H7 (cell line): Measurements from ENCODE around the gene CHCHD6. TPM values are rescaled to one million over a fixed set of nuclear protein-coding genes. Genes with fewer than 3 reads are reported as not detected.

Source experiments
- DNase-seq: peaks from one replicate; pipeline ENCODE4 v3.0.0; 2012
- H3K27me3 ChIP-seq: 2 replicates; pipeline ENCODE4 v1.6.0; 2011; ENCODE audit warnings: mild to moderate bottlenecking, low read length; ENCODE audit not compliant: control insufficient read depth, insufficient read depth
- H3K36me3 ChIP-seq: replicated peaks from 2 replicates; pipeline ENCODE4 v1.5.1; 2011; ENCODE audit warnings: low read length; ENCODE audit not compliant: control insufficient read depth, insufficient read depth
- H3K4me3 ChIP-seq: 2 replicates; pipeline ENCODE4 v1.5.1; 2011; ENCODE audit warnings: low read depth, mild to moderate bottlenecking, control low read depth, low read length, moderate library complexity; ENCODE audit not compliant: insufficient read depth
- total RNA-seq: library from RNA; depleted of rRNA; stranded (reverse); fragments of >200 nt; shearing (Covaris generic); gene quantifications from 2 replicates; pipeline ENCODE4 v1.2.3, GENCODE V29; 2014

CHCHD6 gene
- total RNA-seq, 1 experiment from 2014 or later = 19.5 TPM

GRCh38 chr3:126750756-126751121, 46.7 kb downstream of the CHCHD6 start:
- no peaks in the 10 kb centered on the region for H3K27me3 ChIP-seq
- no peak overlapping the region for H3K4me3 ChIP-seq
- DNase-seq = no peak
- H3K36me3 ChIP-seq = peaks cover 2% of the 10 kb centered on the region; the same call in 1 of the 2 replicates

- DNase-seq = no peak
- no peak overlapping the region for H3K4me3 ChIP-seq
- no peaks in the 10 kb centered on the region for H3K27me3 ChIP-seq
- H3K36me3 ChIP-seq = peaks cover 2% of the 10 kb centered on the region; the same call in 1 of the 2 replicates
These were observed 47.7 kb downstream of the CHCHD6 start for GRCh38 chr3:126751611-126752302.

- Histone ChIP-seq H3K36me3 (peaks cover 2% of the 10 kb centered on the region; the same call in 1 of the 2 replicates), H3K27me3 (no peaks in the 10 kb centered on the region), H3K4me3 (no peak overlapping the region)
These were observed 48.5 kb downstream of the CHCHD6 start for GRCh38 chr3:126752303-126753190.

GRCh38 chr3:126753191-126754160, 49.4 kb downstream of the CHCHD6 start:
- DNase-seq = no peak
- H3K27me3 ChIP-seq = no peaks in the 10 kb centered on the region
- peaks cover 2% of the 10 kb centered on the region; the same call in 1 of the 2 replicates for H3K36me3 ChIP-seq
- no peak overlapping the region for H3K4me3 ChIP-seq

More at GRCh38 chr3:126752303-126753190, 48.5 kb downstream of the CHCHD6 start:
- peak; percentile 85 for DNase-seq

GRCh38 chr3:126755866-126756265, 51.8 kb downstream of the CHCHD6 start:
- no peak for DNase-seq
- H3K36me3 ChIP-seq = peaks cover 2% of the 10 kb centered on the region; the same call in 1 of the 2 replicates
- H3K27me3 ChIP-seq = no peaks in the 10 kb centered on the region
- no peak overlapping the region for H3K4me3 ChIP-seq

- H3K4me3 ChIP-seq = no peak overlapping the region
- peaks cover 2% of the 10 kb centered on the region; the same call in 1 of the 2 replicates for H3K36me3 ChIP-seq
- no peaks in the 10 kb centered on the region for H3K27me3 ChIP-seq
- DNase-seq = no peak
These were observed 54.0 kb downstream of the CHCHD6 start for GRCh38 chr3:126758026-126758425.

GRCh38 chr3:126758882-126759281, 54.8 kb downstream of the CHCHD6 start:
- Histone ChIP-seq H3K27me3 (no peaks in the 10 kb centered on the region), H3K4me3 (no peak overlapping the region), H3K36me3 (peaks cover 2% of the 10 kb centered on the region; the same call in 1 of the 2 replicates)
- no peak for DNase-seq

GRCh38 chr3:126760541-126760940, 56.5 kb downstream of the CHCHD6 start:
- H3K36me3 ChIP-seq = no peaks in the 10 kb centered on the region
- no peaks in the 10 kb centered on the region for H3K27me3 ChIP-seq
- no peak overlapping the region for H3K4me3 ChIP-seq
- no peak for DNase-seq

- no peak for DNase-seq
- no peaks in the 10 kb centered on the region for H3K27me3 ChIP-seq
- H3K4me3 ChIP-seq = no peak overlapping the region
- H3K36me3 ChIP-seq = no peaks in the 10 kb centered on the region
These were observed 59.0 kb downstream of the CHCHD6 start for GRCh38 chr3:126763035-126763434.

- no peaks in the 10 kb centered on the region for H3K27me3 ChIP-seq
- H3K4me3 ChIP-seq = no peak overlapping the region
- no peak for DNase-seq
- H3K36me3 ChIP-seq = no peaks in the 10 kb centered on the region
These were observed 61.4 kb downstream of the CHCHD6 start for GRCh38 chr3:126765187-126766069.

GRCh38 chr3:126766653-126767052, 62.6 kb downstream of the CHCHD6 start:
- DNase-seq = no peak
- H3K27me3 ChIP-seq = no peaks in the 10 kb centered on the region
- H3K36me3 ChIP-seq = no peaks in the 10 kb centered on the region
- no peak overlapping the region for H3K4me3 ChIP-seq

GRCh38 chr3:126768903-126769302, 64.9 kb downstream of the CHCHD6 start:
- no peaks in the 10 kb centered on the region for H3K36me3 ChIP-seq
- no peak for DNase-seq
- no peak overlapping the region for H3K4me3 ChIP-seq
- no peaks in the 10 kb centered on the region for H3K27me3 ChIP-seq

- no peaks in the 10 kb centered on the region for H3K36me3 ChIP-seq
- no peaks in the 10 kb centered on the region for H3K27me3 ChIP-seq
- H3K4me3 ChIP-seq = no peak overlapping the region
- DNase-seq = no peak
These were observed 66.1 kb downstream of the CHCHD6 start for GRCh38 chr3:126770096-126770495.
